Calu3 (cell line): ENCODE measurements around the gene MID1. TPM values are rescaled to one million over a fixed set of nuclear protein-coding genes. Genes with fewer than 3 reads are reported as not detected.

Experiments
- BruUV-seq: library from RNA; stranded (reverse); fragments of 400-500 nt; replicated peaks from 2 replicates; lab custom pipeline; 2021; lab: Mats Ljungman, UMichigan
- CTCF ChIA-PET: fragments of 300-600 bp; sonication (Branson Sonifier 250); formaldehyde crosslinking; loops from one replicate; lab custom pipeline; 2022; ENCODE audit warnings: antibody characterized with exemption; lab: Charles Lee
- DNase-seq: peaks from one replicate; pipeline ENCODE4 v3.0.0; 2022
- H3K27ac Mint-ChIP-seq: one replicate; pipeline ENCODE4 v1.8.0; 2022; ENCODE audit warnings: mixed read lengths; ENCODE audit not compliant: unreplicated experiment
- H3K27me3 Mint-ChIP-seq: one replicate; pipeline ENCODE4 v1.8.0; 2022; ENCODE audit warnings: mixed read lengths; ENCODE audit not compliant: unreplicated experiment
- H3K36me3 Mint-ChIP-seq: one replicate; pipeline ENCODE4 v1.8.0; 2022; ENCODE audit warnings: mild to moderate bottlenecking, moderate library complexity, mixed read lengths; ENCODE audit not compliant: insufficient read depth, unreplicated experiment
- H3K4me1 Mint-ChIP-seq: one replicate; pipeline ENCODE4 v1.8.0; 2022; ENCODE audit warnings: mild to moderate bottlenecking, low read depth, mixed read lengths; ENCODE audit not compliant: unreplicated experiment
- H3K4me3 Mint-ChIP-seq: one replicate; pipeline ENCODE4 v1.8.0; 2022; ENCODE audit warnings: mild to moderate bottlenecking, low read depth, moderate library complexity, mixed read lengths; ENCODE audit not compliant: unreplicated experiment
- H3K9me3 Mint-ChIP-seq: one replicate; pipeline ENCODE4 v1.8.0; 2022; ENCODE audit warnings: low read depth, mixed read lengths; ENCODE audit not compliant: unreplicated experiment
- CTCF ChIP-seq: fragments of 200-600 bp; IDR thresholded peaks from one replicate; pipeline ENCODE4 v1.8.0; 2022; ENCODE audit warnings: antibody characterized with exemption; ENCODE audit not compliant: unreplicated experiment
- intact Hi-C: fragments of 100-400 bp; cut with micrococcal nuclease; formaldehyde crosslinking; loops from one replicate; pipeline ENCODE4 v1.10.0; 2022; ENCODE audit not compliant: unreplicated experiment
- total RNA-seq: library from RNA; stranded (reverse); gene quantifications from 2 replicates; pipeline ENCODE4 v1.2.3, GENCODE V29; 2022

Gene MID1
- total RNA-seq, 1 experiment from 2014 or later: 85.6 TPM

GRCh38 chrX:10618961-10619360 lies 1.4 kb downstream of the MID1 start:
- Mint-ChIP-seq H3K36me3 (peaks cover 47% of the 10 kb centered on the region), H3K27ac (peak overlapping the region; percentile 89), H3K27me3 (no peaks in the 10 kb centered on the region), H3K4me1 (peaks cover 39% of the 10 kb centered on the region), H3K4me3 (peak overlapping the region; percentile 89), H3K9me3 (no peaks in the 10 kb centered on the region)
- DNase-seq: peak; percentile 20
- no peak for TF ChIP-seq CTCF
- CTCF ChIA-PET: interaction anchor here (0.9 to 2.4 kb wide), 3 partner anchors 16 to 53 kb away, joined by 6 to 7 read pairs (median 7); no protein-coding TSS in a partner anchor
- intact Hi-C loops: loop anchor here (2.0 to 5.0 kb wide), 4 partner anchors 14 to 427 kb away; no protein-coding TSS in a partner anchor
- BruUV-seq: no TSS peak

GRCh38 chrX:10617999-10618351 lies 2.4 kb downstream of the MID1 start:
- no peak for TF ChIP-seq CTCF
- intact Hi-C loops: loop anchor here (2.0 to 5.0 kb wide), 4 partner anchors 15 to 426 kb away; no protein-coding TSS in a partner anchor
- Mint-ChIP-seq H3K4me3 (peak overlapping the region; percentile 89), H3K9me3 (no peaks in the 10 kb centered on the region), H3K27ac (peak overlapping the region; percentile 89), H3K27me3 (no peaks in the 10 kb centered on the region), H3K36me3 (peaks cover 47% of the 10 kb centered on the region), H3K4me1 (peaks cover 42% of the 10 kb centered on the region)
- peak; percentile 31 for DNase-seq
- CTCF ChIA-PET: no interaction called here
- no TSS peak for BruUV-seq

GRCh38 chrX:10617186-10617998 lies 3.0 kb downstream of the MID1 start:
- CTCF ChIA-PET: interaction anchor here (1.0 kb wide), 1 partner anchor 427 kb away, joined by 4 read pairs; no protein-coding TSS in a partner anchor
- Mint-ChIP-seq H3K4me1 (peaks cover 41% of the 10 kb centered on the region), H3K9me3 (no peaks in the 10 kb centered on the region), H3K27ac (peak overlapping the region; percentile 85), H3K4me3 (peak overlapping the region; percentile 89), H3K36me3 (peaks cover 47% of the 10 kb centered on the region), H3K27me3 (no peaks in the 10 kb centered on the region)
- intact Hi-C loops: loop anchor here (5.0 kb wide), 3 partner anchors 105 to 425 kb away; no protein-coding TSS in a partner anchor
- TF ChIP-seq CTCF: no peak
- BruUV-seq: no TSS peak
- DNase-seq: no peak

GRCh38 chrX:10615931-10616774 lies 4.2 kb downstream of the MID1 start:
- peak overlapping the region; percentile 89 for H3K4me3 Mint-ChIP-seq
- peak overlapping the region; percentile 85 for H3K27ac Mint-ChIP-seq
- intact Hi-C loops: loop anchor here (5.0 kb wide), 3 partner anchors 106 to 424 kb away; no protein-coding TSS in a partner anchor
- CTCF ChIA-PET: interaction anchor here (0.8 to 1.6 kb wide), 3 partner anchors 362 to 482 kb away, joined by 3 to 4 read pairs (median 3); no protein-coding TSS in a partner anchor
- no peaks in the 10 kb centered on the region for H3K27me3 Mint-ChIP-seq
- no TSS peak for BruUV-seq
- peak; percentile 56 for DNase-seq
- peaks cover 47% of the 10 kb centered on the region for H3K36me3 Mint-ChIP-seq
- H3K9me3 Mint-ChIP-seq: no peaks in the 10 kb centered on the region
- TF ChIP-seq CTCF: peak; percentile 30
- peaks cover 44% of the 10 kb centered on the region for H3K4me1 Mint-ChIP-seq
